SK-N-MC (cell line): ENCODE results near the gene RGS6.

Experiments used
- DNase-seq: peaks from one replicate; pipeline ENCODE4 v3.0.0-alpha.2; 2011; ENCODE audit warnings: low read depth, low spot score
- H3K27ac ChIP-seq: fragments of 200-600 bp; sonication (generic); 2 replicates; pipeline ENCODE4 v1.5.1; 2016; ENCODE audit warnings: mixed run types
- H3K36me3 ChIP-seq: fragments of 200-600 bp; sonication (generic); 2 replicates; pipeline ENCODE4 v1.6.1; 2017; ENCODE audit warnings: antibody characterized with exemption, low read length, mixed read lengths; ENCODE audit not compliant: insufficient read depth
- H3K4me3 ChIP-seq: fragments of 200-600 bp; sonication (generic); 2 replicates; pipeline ENCODE4 v1.5.1; 2016
- H3K9ac ChIP-seq: fragments of 200-600 bp; sonication (generic); 2 replicates; pipeline ENCODE4 v1.8.0; 2017; ENCODE audit warnings: mixed run types, mixed read lengths; ENCODE audit not compliant: insufficient read length
- H3K9me3 ChIP-seq: fragments of 200-600 bp; sonication (generic); 2 replicates; pipeline ENCODE4 v1.6.1; 2017; ENCODE audit warnings: low read depth, mild to moderate bottlenecking, antibody characterized with exemption, low read length, moderate library complexity, mixed read lengths
- EZH2 ChIP-seq: fragments of 200-600 bp; sonication (generic); IDR thresholded peaks from one replicate; pipeline ENCODE4 v1.6.1; 2017; ENCODE audit warnings: antibody characterized with exemption
- FOXP2 ChIP-seq: optimal IDR thresholded peaks from 2 replicates; pipeline ENCODE3; 2011; ENCODE audit warnings: mild to moderate bottlenecking, moderate library complexity; ENCODE audit not compliant: insufficient read depth; ENCODE audit errors: extremely low read length, control extremely low read depth
- POLR2AphosphoS5 ChIP-seq: IDR thresholded peaks from 2 replicates; pipeline ENCODE4 v1.6.1; 2012; ENCODE audit warnings: mild to moderate bottlenecking, low read depth, low read length, borderline replicate concordance

Gene RGS6

DNA sequence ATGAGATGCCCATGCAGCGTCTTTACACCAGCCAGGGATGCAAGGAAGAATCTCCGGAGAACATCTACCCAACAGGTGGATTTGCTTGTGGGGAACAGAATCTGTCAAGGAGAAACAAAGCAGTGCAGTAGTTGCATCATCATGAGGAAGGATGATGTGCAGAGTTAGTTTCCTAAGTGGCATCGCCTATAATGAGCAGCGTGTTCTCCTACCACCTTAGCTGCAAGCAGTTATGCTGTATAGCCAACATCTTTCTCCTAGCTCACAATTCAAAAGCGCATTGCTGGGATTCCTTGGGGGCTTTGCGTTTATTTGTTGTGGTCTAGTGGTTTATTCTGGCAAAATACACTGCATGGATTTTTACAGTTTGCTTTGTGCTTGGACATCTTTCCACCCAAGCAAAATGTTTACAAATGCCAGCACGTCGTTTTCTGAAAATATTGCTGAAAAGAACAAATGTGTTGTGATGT lies 233.0 kb downstream of the RGS6 start:
- no peak for TF ChIP-seq FOXP2
- Histone ChIP-seq H3K9me3 (no peaks in the 10 kb centered on the region), H3K4me3 (no peak overlapping the region), H3K27ac (no peak overlapping the region), H3K9ac (no peak overlapping the region), H3K36me3 (no peaks in the 10 kb centered on the region)
- no peak for DNase-seq

DNA sequence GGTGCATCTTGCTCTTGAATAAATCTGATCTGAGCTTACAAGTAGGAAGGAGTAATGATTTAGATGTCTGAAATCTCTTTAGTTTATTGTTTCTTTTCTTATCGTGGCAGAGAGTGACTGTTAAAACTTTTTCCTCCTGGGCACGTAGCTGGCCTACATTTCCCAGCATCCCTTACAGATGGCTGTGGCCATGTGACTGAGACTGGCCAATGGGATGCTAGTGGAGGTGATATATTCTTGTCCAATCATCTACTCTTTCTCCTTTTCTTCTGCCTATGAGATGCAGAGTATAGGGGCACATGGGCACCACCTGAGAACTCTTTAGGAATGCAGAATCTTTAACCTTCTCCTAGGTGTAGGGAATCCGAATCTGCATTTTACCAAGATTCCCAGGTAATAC lies 237.3 kb downstream of the RGS6 start:
- Histone ChIP-seq H3K9ac (no peak overlapping the region), H3K9me3 (no peaks in the 10 kb centered on the region), H3K27ac (no peak overlapping the region), H3K36me3 (no peaks in the 10 kb centered on the region), H3K4me3 (no peak overlapping the region)
- no peak for DNase-seq
- no peak for TF ChIP-seq EZH2
- TF ChIP-seq FOXP2: no peak
- TF ChIP-seq POLR2AphosphoS5: no peak

DNA sequence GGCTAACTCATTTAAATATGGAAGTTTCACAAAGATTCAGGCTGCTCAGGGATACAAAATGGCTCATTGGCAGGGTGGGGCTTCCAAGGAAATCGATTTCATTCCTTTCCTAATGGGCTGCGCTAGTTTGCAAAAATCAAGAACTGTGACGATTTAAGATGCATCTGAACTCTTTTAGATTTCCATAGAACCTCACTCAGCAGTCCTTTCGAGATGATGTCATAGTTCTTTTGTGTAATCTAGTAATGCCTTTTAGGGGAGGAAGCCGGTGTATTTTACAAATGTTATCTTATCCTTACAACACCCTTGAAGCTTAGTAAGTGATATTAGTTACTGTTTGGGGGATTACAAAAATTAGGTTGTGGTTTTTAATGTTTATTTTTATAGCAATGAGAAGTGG lies 239.8 kb downstream of the RGS6 start:
- no peak for DNase-seq
- Histone ChIP-seq H3K4me3 (no peak overlapping the region), H3K9ac (no peak overlapping the region), H3K36me3 (no peaks in the 10 kb centered on the region), H3K9me3 (no peaks in the 10 kb centered on the region), H3K27ac (no peak overlapping the region)
- TF ChIP-seq FOXP2 (no peak), POLR2AphosphoS5 (no peak), EZH2 (no peak)

DNA sequence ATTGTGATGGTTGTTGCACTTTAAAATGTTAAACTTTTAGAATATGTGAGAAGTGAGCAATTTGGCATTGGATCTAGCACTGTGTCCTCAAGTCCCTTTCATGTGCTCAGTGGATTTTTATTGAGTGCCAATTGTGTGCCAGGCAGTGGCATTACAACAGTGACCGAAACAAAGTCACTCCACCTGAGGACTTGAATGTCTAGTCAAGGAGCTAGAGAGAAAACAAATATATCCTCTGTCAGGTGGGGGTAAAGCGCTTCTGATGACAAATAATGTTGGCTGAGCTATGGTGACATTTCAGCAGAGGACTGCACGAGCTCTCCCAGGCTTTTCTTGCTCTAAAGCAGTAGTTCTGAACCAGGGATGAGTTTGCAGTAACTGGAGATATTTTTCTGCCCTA lies 240.4 kb downstream of the RGS6 start:
- no peaks in the 10 kb centered on the region for H3K36me3 ChIP-seq
- no peak overlapping the region for H3K27ac ChIP-seq
- no peak overlapping the region for H3K9ac ChIP-seq
- TF ChIP-seq FOXP2: no peak
- TF ChIP-seq POLR2AphosphoS5: no peak
- no peak for TF ChIP-seq EZH2
- H3K4me3 ChIP-seq: no peak overlapping the region
- H3K9me3 ChIP-seq: no peaks in the 10 kb centered on the region
- DNase-seq: no peak

DNA sequence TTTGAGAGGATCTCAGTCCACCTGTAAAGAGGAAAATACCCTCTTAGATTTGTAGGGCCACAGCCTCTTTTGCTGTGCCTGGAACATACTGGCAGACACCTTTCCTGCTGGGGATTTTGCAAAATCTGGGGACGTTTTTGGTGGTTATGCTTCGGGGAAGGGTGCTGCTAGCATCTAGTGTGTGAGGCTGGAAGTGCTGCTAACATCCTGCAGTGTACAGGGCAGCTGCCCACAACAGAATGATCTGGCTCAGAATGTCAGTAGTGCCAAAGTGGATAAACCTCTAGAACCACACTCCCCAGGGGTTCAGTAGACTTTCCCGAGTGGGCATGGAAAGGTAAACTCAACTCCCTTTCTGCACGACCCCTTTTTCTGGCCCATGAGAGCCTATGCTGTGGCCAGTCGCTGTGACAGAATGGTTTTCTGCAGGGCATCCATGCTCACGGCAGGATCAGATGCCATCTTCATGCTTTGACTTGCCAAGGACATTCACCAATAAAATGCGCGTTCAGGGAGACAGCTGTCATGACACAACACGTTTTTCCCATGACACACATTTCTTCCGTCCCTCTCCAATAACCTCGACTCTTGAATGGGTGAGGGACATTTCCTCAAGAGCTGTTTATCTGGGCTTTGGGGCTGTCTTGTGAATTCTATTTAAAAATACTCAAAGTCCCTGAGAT lies 240.9 kb downstream of the RGS6 start:
- TF ChIP-seq FOXP2 (no peak), EZH2 (no peak), POLR2AphosphoS5 (no peak)
- no peaks in the 10 kb centered on the region for H3K9me3 ChIP-seq
- no peak overlapping the region for H3K27ac ChIP-seq
- H3K4me3 ChIP-seq: no peak overlapping the region
- no peak overlapping the region for H3K9ac ChIP-seq
- H3K36me3 ChIP-seq: no peaks in the 10 kb centered on the region
- no peak for DNase-seq

DNA sequence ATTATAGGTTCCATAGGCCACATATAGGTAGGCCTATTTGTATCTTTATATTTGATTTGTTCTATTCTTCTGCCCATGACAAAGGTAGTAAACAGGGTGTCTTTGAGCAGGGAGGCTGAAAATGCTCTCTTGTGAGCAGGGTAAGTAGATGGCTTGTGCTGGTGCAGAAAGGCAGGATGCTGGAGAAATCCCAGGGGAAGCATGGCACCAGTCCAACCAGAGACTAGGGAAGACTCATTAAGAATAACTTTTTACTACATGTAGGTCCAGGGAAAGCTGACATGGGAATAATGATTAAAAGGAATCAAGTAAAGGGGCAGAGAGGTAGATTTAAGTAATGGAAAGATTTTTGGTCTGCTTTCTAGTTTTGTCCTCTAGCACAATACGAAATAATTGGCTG lies 245.0 kb downstream of the RGS6 start:
- H3K36me3 ChIP-seq: no peaks in the 10 kb centered on the region
- TF ChIP-seq EZH2: no peak
- TF ChIP-seq POLR2AphosphoS5: no peak
- no peak for TF ChIP-seq FOXP2
- H3K9me3 ChIP-seq: no peaks in the 10 kb centered on the region
- no peak overlapping the region for H3K27ac ChIP-seq
- no peak overlapping the region for H3K4me3 ChIP-seq
- no peak overlapping the region for H3K9ac ChIP-seq
- peak; percentile 28 for DNase-seq

DNA sequence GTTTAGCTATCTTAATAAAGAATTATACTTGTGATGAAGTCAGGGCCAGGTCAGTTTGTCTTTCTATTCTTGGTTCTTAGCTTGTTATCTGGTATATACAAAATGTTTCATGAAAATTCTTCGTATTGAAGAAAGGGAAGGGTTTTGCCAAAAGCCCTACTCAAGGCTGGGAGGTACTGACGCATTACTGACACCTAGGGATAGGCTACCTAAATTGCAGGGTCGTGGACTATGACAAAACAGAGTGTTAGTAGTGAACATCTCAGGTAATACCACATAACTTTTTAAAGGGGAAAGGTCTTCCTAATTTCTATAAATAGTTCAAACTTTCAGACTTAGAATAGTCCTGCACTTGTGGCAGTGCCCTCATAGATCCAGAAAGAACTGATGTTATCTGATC lies 246.3 kb downstream of the RGS6 start:
- H3K36me3 ChIP-seq: no peaks in the 10 kb centered on the region
- DNase-seq: no peak
- TF ChIP-seq FOXP2 (no peak), POLR2AphosphoS5 (no peak), EZH2 (no peak)
- H3K9ac ChIP-seq: no peak overlapping the region
- no peak overlapping the region for H3K27ac ChIP-seq
- H3K4me3 ChIP-seq: no peak overlapping the region
- H3K9me3 ChIP-seq: no peaks in the 10 kb centered on the region

DNA sequence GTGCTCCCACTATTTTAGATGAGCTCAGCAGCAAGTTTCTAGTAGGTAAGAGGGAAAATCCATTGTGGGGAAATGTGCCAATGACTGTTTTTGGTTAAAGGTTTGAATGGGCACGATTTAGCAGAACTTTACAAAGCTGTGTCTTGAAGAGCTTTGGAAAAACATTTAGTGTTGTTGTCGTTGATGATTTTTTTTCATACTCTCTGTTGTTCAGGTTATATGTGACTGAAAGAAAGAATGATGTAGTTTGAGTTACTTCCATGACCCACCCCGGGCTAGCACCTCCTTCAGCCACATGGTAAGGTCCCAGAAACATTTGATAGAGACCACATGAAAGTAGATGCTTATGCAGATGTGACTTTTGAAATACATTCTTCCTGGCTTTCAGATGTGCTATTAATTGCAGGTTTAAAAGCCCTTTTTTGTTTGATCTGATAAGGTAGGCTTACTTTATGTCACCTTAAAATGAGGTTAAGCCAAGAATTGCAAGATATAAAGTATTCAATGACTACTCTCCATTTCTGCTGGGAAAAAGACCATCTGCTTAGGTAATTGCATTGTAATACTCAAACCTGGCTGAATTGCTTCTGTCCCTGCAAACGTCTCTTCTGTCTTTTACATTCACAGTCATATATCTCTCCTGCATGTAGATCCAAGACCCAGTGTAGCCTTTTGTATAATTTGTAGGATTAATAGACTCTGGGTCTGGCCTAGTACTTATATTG lies 250.6 kb downstream of the RGS6 start:
- no peak overlapping the region for H3K4me3 ChIP-seq
- no peaks in the 10 kb centered on the region for H3K36me3 ChIP-seq
- H3K27ac ChIP-seq: no peak overlapping the region
- H3K9me3 ChIP-seq: no peaks in the 10 kb centered on the region
- no peak overlapping the region for H3K9ac ChIP-seq
- no peak for TF ChIP-seq FOXP2
- no peak for TF ChIP-seq POLR2AphosphoS5
- TF ChIP-seq EZH2: no peak
- DNase-seq: no peak

DNA sequence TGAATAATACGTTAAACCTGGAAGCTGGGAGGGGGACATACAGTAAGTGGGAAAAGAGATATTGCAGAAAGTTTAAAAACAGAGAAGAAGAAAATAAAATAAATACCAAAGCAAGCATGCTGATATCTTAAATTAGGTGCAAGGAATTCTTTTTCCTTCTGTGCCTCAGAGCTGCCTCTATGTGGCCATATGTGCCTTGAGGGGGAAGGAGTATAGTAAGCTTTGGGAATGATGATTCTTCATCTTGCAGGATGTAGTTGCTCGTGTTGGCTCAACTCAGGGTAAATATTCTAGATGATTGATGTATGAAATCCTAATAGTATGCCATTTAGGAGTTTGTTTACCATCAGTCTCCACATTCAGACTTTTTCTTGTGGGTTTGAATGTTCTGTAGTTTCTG lies 251.4 kb downstream of the RGS6 start:
- H3K36me3 ChIP-seq: no peaks in the 10 kb centered on the region

More for the DNA sequence above, 251.4 kb downstream of the RGS6 start:
- TF ChIP-seq EZH2 (no peak), POLR2AphosphoS5 (no peak), FOXP2 (no peak)
- no peaks in the 10 kb centered on the region for H3K9me3 ChIP-seq
- no peak overlapping the region for H3K4me3 ChIP-seq
- no peak overlapping the region for H3K27ac ChIP-seq
- no peak overlapping the region for H3K9ac ChIP-seq
- DNase-seq: no peak
